Measurements from ENCODE around the gene ARHGAP6.

ARHGAP6 gene

GRCh38 chrX:11193035-11193469, 472.7 kb downstream of the ARHGAP6 start:
- no peaks in the 10 kb centered on the region for H3K27me3 ChIP-seq (ENCODE audit: insufficient read depth, low read depth, severe bottlenecking)
- no peaks in the 10 kb centered on the region for H3K36me3 ChIP-seq
- no peaks in the 10 kb centered on the region for H3K9me3 ChIP-seq (ENCODE audit: severe bottlenecking)
- no peak overlapping the region for H3K27ac ChIP-seq
- no peak for DNase-seq
- no peak overlapping the region for H3K4me3 ChIP-seq (ENCODE audit: low read depth, low read length)
- TF ChIP-seq, protein P1, sequence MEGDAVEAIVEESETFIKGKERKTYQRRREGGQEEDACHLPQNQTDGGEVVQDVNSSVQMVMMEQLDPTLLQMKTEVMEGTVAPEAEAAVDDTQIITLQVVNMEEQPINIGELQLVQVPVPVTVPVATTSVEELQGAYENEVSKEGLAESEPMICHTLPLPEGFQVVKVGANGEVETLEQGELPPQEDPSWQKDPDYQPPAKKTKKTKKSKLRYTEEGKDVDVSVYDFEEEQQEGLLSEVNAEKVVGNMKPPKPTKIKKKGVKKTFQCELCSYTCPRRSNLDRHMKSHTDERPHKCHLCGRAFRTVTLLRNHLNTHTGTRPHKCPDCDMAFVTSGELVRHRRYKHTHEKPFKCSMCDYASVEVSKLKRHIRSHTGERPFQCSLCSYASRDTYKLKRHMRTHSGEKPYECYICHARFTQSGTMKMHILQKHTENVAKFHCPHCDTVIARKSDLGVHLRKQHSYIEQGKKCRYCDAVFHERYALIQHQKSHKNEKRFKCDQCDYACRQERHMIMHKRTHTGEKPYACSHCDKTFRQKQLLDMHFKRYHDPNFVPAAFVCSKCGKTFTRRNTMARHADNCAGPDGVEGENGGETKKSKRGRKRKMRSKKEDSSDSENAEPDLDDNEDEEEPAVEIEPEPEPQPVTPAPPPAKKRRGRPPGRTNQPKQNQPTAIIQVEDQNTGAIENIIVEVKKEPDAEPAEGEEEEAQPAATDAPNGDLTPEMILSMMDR (IDR thresholded peaks at IDR 0.05; ENCODE audit: low read depth, low read length): no peak

- DNase-seq: no peak
These were observed 474.8 kb downstream of the ARHGAP6 start for GRCh38 chrX:11190745-11191510.

GRCh38 chrX:11189097-11189496, 476.6 kb downstream of the ARHGAP6 start:
- Histone ChIP-seq H3K27me3 (ENCODE audit: insufficient read depth, low read depth, severe bottlenecking) (no peaks in the 10 kb centered on the region), H3K36me3 (no peaks in the 10 kb centered on the region), H3K4me3 (ENCODE audit: low read depth, low read length) (no peak overlapping the region), H3K9me3 (ENCODE audit: severe bottlenecking) (no peaks in the 10 kb centered on the region), H3K27ac (no peak overlapping the region)
- DNase-seq: no peak
- TF ChIP-seq, protein P1 (IDR thresholded peaks at IDR 0.05; ENCODE audit: low read depth, low read length): no peak

More at GRCh38 chrX:11190745-11191510, 474.8 kb downstream of the ARHGAP6 start:
- Histone ChIP-seq H3K4me3 (ENCODE audit: low read depth, low read length) (no peak overlapping the region), H3K27ac (no peak overlapping the region), H3K27me3 (ENCODE audit: insufficient read depth, low read depth, severe bottlenecking) (no peaks in the 10 kb centered on the region), H3K36me3 (no peaks in the 10 kb centered on the region), H3K9me3 (ENCODE audit: severe bottlenecking) (no peaks in the 10 kb centered on the region)
- TF ChIP-seq, protein P1 (IDR thresholded peaks at IDR 0.05; ENCODE audit: low read depth, low read length): no peak

DNA sequence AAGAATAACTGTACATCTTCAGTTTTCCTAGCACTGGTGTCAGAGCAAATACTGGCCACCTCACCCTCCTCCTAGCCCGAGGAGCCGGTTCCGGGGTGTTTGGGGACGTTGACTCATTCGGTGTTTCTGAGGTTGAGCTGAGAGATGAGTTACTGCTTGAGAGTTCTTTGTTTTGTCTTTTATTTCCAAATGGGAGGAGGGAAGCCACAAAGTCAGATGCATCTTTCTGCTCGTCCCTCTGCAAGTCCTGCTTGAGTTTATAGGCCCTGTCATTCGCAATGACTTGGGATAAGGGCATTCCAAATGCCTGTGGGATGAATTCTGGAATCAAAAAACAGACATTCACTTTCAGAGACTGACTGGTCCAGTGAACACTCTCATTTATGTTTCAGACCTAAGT, 477.1 kb downstream of the ARHGAP6 start:
- H3K36me3 ChIP-seq: no peaks in the 10 kb centered on the region
- H3K27me3 ChIP-seq (ENCODE audit: insufficient read depth, low read depth, severe bottlenecking): no peaks in the 10 kb centered on the region
- TF ChIP-seq, protein P1 (IDR thresholded peaks at IDR 0.05; ENCODE audit: low read depth, low read length): no peak
- no peak overlapping the region for H3K4me3 ChIP-seq (ENCODE audit: low read depth, low read length)
- DNase-seq: no peak
- no peak overlapping the region for H3K27ac ChIP-seq
- no peaks in the 10 kb centered on the region for H3K9me3 ChIP-seq (ENCODE audit: severe bottlenecking)

GRCh38 chrX:11187001-11187400, 478.7 kb downstream of the ARHGAP6 start:
- Histone ChIP-seq H3K36me3 (no peaks in the 10 kb centered on the region), H3K9me3 (ENCODE audit: severe bottlenecking) (no peaks in the 10 kb centered on the region), H3K27ac (no peak overlapping the region), H3K27me3 (ENCODE audit: insufficient read depth, low read depth, severe bottlenecking) (no peaks in the 10 kb centered on the region), H3K4me3 (ENCODE audit: low read depth, low read length) (no peak overlapping the region)
- no peak for DNase-seq
- TF ChIP-seq, protein P1 (IDR thresholded peaks at IDR 0.05; ENCODE audit: low read depth, low read length): no peak

DNA sequence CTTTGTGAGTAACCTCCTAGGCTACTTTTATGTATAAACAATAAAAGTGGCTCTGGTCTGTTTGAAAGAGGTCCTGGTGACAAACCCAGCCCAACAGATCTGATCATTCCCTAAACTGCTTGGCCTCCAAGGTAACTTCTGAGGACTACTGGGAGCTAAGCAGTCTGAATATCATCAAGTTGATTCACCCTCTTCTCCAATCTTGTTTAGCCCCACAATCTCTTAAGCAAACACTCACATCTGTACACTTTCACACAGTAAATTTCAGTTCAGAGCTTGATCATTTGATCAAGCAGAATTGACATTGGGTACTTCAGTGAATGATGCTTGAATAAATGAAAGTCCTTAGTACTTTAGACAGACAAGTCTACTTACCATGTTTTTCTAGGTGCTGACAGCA, 479.9 kb downstream of the ARHGAP6 start:
- H3K36me3 ChIP-seq: no peaks in the 10 kb centered on the region
- H3K4me3 ChIP-seq (ENCODE audit: low read depth, low read length): no peak overlapping the region
- H3K9me3 ChIP-seq (ENCODE audit: severe bottlenecking): no peaks in the 10 kb centered on the region
- no peak overlapping the region for H3K27ac ChIP-seq
- H3K27me3 ChIP-seq (ENCODE audit: insufficient read depth, low read depth, severe bottlenecking): no peaks in the 10 kb centered on the region
- TF ChIP-seq, protein P1 (IDR thresholded peaks at IDR 0.05; ENCODE audit: low read depth, low read length): no peak
- DNase-seq: no peak

Measured in WERI-Rb-1 (cell line).